Esophagus muscularis mucosa (tissue), 4 donors: ENCODE results near the gene MYO1A. TPM values are rescaled to one million over a fixed set of nuclear protein-coding genes. Genes with fewer than 3 reads are reported as not detected.

Experiments used
- DNase-seq: peaks from one replicate; pipeline ENCODE4 v3.0.0-alpha.2; 2017; ENCODE audit errors: extremely low spot score
- H3K27ac ChIP-seq, 4 donors: fragments of 200-600 bp; sonication (generic); replicated peaks in 1 of 4; 1 replicate in 3 of 4; 2 replicates in 1 of 4; pipeline ENCODE4 v1.5.1; 2016 to 2019; ENCODE audit warnings: mild to moderate bottlenecking in 1 of 4
- H3K27me3 ChIP-seq, 4 donors: fragments of 200-600 bp; sonication (generic); one replicate each; pipeline versions ENCODE4 v1.5.1 to v1.6.0; 2016 to 2019
- H3K36me3 ChIP-seq, 4 donors: fragments of 200-600 bp; sonication (generic); one replicate each; pipeline ENCODE4 v1.5.1; 2016 to 2019
- H3K4me1 ChIP-seq, 4 donors: fragments of 200-600 bp; sonication (generic); one replicate each; pipeline ENCODE4 v1.5.1; 2016 to 2019
- H3K4me3 ChIP-seq, 4 donors: fragments of 200-600 bp; sonication (generic); 1 replicate in 2 of 4; 2 replicates in 2 of 4; pipeline ENCODE4 v1.5.1; 2016 to 2019; ENCODE audit warnings: mild to moderate bottlenecking in 4 of 4, moderate library complexity in 1 of 4
- H3K9me3 ChIP-seq, 4 donors: fragments of 200-600 bp; sonication (generic); 1 replicate in 3 of 4; 2 replicates in 1 of 4; pipeline ENCODE4 v1.5.1; 2016 to 2019
- EP300 ChIP-seq: sonication (generic); formaldehyde crosslinking; IDR thresholded peaks from one replicate; pipeline ENCODE4 v1.6.1; 2017; ENCODE audit warnings: antibody characterized with exemption
- POLR2A ChIP-seq: fragments of 450-650 bp; IDR thresholded peaks from one replicate; pipeline ENCODE4 v1.6.1; 2017; ENCODE audit warnings: antibody characterized with exemption, moderate library complexity, mild to moderate bottlenecking, low read depth
- POLR2AphosphoS5 ChIP-seq, 2 donors: sonication (generic); formaldehyde crosslinking; IDR thresholded peaks; one replicate each; pipeline ENCODE4 v1.6.1; 2017; ENCODE audit warnings: antibody characterized with exemption in 2 of 2
- WGBS: methylation state at CpG from one replicate; pipeline ENCODE4 v1.1.5; 2018; 5-methylcytosine and 5-hydroxymethylcytosine counted together
- intact Hi-C: fragments of 100-400 bp; cut with DNase I; formaldehyde crosslinking; loops from one replicate; pipeline ENCODE4 v1.15.1; 2023
- total RNA-seq, 4 donors: library from RNA; depleted of rRNA; stranded (reverse); fragments of >200 nt; gene quantifications; one replicate each; pipeline versions ENCODE4 v1.1.0 to v1.2.1, GENCODE V29; 2016
- TF ChIP-seq, protein P1 (sequence below), 3 experiments: fragments of 200-600 bp in 2 of 3; fragments of 450-650 bp in 1 of 3; sonication (generic) in 2 of 3; IDR thresholded peaks; one replicate each; pipeline ENCODE4 v1.5.1; 2017 to 2019; ENCODE audit warnings: antibody characterized with exemption in 3 of 3, mild to moderate bottlenecking in 2 of 3, moderate library complexity in 1 of 3

Gene MYO1A
- total RNA-seq, 4 donors from 2014 or later, result 0.06 to 1.1 (median 0.83) TPM

GRCh38 chr12:57046086-57046791 lies 3.7 kb downstream of the MYO1A start:
- intact Hi-C loops, result no loop called here
- no peaks in the 10 kb centered on the region for H3K9me3 ChIP-seq
- H3K27ac ChIP-seq, result no peak overlapping the region
- H3K4me1 ChIP-seq, result no peaks in the 10 kb centered on the region
- TF ChIP-seq POLR2AphosphoS5 (IDR thresholded peaks at IDR 0.05), result no peak
- TF ChIP-seq POLR2A, result no peak
- TF ChIP-seq, protein P1, sequence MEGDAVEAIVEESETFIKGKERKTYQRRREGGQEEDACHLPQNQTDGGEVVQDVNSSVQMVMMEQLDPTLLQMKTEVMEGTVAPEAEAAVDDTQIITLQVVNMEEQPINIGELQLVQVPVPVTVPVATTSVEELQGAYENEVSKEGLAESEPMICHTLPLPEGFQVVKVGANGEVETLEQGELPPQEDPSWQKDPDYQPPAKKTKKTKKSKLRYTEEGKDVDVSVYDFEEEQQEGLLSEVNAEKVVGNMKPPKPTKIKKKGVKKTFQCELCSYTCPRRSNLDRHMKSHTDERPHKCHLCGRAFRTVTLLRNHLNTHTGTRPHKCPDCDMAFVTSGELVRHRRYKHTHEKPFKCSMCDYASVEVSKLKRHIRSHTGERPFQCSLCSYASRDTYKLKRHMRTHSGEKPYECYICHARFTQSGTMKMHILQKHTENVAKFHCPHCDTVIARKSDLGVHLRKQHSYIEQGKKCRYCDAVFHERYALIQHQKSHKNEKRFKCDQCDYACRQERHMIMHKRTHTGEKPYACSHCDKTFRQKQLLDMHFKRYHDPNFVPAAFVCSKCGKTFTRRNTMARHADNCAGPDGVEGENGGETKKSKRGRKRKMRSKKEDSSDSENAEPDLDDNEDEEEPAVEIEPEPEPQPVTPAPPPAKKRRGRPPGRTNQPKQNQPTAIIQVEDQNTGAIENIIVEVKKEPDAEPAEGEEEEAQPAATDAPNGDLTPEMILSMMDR (IDR thresholded peaks at IDR 0.05), result no peak
- no peak for TF ChIP-seq EP300
- H3K36me3 ChIP-seq, result no peaks in the 10 kb centered on the region
- DNase-seq, result no peak
- 74% methylated on average over 6 of the region's 6 CpGs for WGBS
- no peak overlapping the region for H3K4me3 ChIP-seq
- no peaks in the 10 kb centered on the region for H3K27me3 ChIP-seq

DNA sequence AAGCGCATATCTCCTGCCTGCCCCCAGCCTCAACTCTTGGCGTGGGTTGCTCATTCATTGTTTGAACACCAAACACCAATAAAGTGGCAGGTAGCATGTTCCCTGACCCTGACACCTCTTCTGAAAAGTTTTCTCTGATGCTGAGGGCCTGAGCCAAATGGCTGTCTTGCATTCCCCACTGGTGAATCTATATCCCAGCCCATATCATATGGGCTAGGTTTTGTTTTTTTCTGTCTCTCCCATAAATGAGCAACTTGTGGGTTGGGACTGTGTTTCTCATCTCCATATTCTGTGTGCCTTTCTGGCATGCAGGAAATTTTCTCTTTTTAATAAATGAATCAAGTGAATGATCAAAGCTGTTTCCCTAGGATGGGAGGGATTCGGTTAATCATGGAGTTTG lies 5.0 kb downstream of the MYO1A start:
- TF ChIP-seq EP300 (no peak), POLR2AphosphoS5 (IDR thresholded peaks at IDR 0.05) (no peak), POLR2A (no peak)
- TF ChIP-seq, protein P1 (IDR thresholded peaks at IDR 0.05), result no peak
- 88% methylated on average over 3 of the region's 3 CpGs for WGBS
- no peaks in the 10 kb centered on the region for H3K9me3 ChIP-seq
- H3K4me3 ChIP-seq, result no peak overlapping the region
- DNase-seq, result no peak
- intact Hi-C loops, result no loop called here
- H3K27ac ChIP-seq, result no peak overlapping the region
- H3K36me3 ChIP-seq, result no peaks in the 10 kb centered on the region
- no peaks in the 10 kb centered on the region for H3K27me3 ChIP-seq
- no peaks in the 10 kb centered on the region for H3K4me1 ChIP-seq

DNA sequence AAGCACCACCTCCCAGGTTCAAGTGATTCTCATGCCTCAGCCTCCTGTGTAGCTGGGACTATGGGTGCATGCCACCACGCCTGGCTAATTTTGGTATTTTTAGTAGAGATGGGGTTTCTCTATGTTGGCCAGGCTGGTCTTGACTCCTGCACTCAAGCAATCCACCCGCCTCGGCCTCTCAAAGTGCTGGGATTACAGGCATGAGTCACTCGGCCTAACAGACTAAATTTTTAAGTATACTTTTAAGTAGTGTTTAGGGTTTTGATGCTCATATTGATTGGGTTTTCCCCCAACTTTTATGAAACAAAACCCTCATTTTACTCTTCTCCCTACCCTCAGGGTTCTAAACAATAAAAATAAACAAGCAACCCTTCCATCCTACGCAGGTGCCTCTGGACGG lies 5.5 kb downstream of the MYO1A start:
- no peaks in the 10 kb centered on the region for H3K4me1 ChIP-seq
- 92% methylated on average over 6 of the region's 6 CpGs for WGBS
- DNase-seq, result no peak
- H3K4me3 ChIP-seq, result no peak overlapping the region
- intact Hi-C loops, result no loop called here
- no peak overlapping the region for H3K27ac ChIP-seq
- H3K9me3 ChIP-seq, result no peaks in the 10 kb centered on the region
- TF ChIP-seq, protein P1 (IDR thresholded peaks at IDR 0.05), result no peak
- TF ChIP-seq POLR2A, result no peak
- TF ChIP-seq EP300, result no peak
- TF ChIP-seq POLR2AphosphoS5 (IDR thresholded peaks at IDR 0.05), result no peak
- no peaks in the 10 kb centered on the region for H3K36me3 ChIP-seq
- H3K27me3 ChIP-seq, result no peaks in the 10 kb centered on the region

- TF ChIP-seq POLR2A, result no peak
- TF ChIP-seq, protein P1 (IDR thresholded peaks at IDR 0.05), result no peak
- no peak for TF ChIP-seq POLR2AphosphoS5 (IDR thresholded peaks at IDR 0.05)
- TF ChIP-seq EP300, result no peak
- intact Hi-C loops, result no loop called here
- H3K36me3 ChIP-seq, result no peaks in the 10 kb centered on the region
- no peaks in the 10 kb centered on the region for H3K27me3 ChIP-seq
- no peaks in the 10 kb centered on the region for H3K9me3 ChIP-seq
- no peak overlapping the region for H3K27ac ChIP-seq
- H3K4me1 ChIP-seq, result no peaks in the 10 kb centered on the region
- no peak for DNase-seq
- no peak overlapping the region for H3K4me3 ChIP-seq
- 91% methylated on average over 2 of the region's 2 CpGs for WGBS
Measured at GRCh38 chr12:57042695-57043094, 7.2 kb downstream of the MYO1A start.

- no peak for DNase-seq
- no peaks in the 10 kb centered on the region for H3K9me3 ChIP-seq
- no peaks in the 10 kb centered on the region for H3K36me3 ChIP-seq
- TF ChIP-seq, protein P1 (IDR thresholded peaks at IDR 0.05), result no peak
- TF ChIP-seq POLR2A, result no peak
- no peak for TF ChIP-seq EP300
- TF ChIP-seq POLR2AphosphoS5 (IDR thresholded peaks at IDR 0.05), result no peak
- no peak overlapping the region for H3K4me3 ChIP-seq
- intact Hi-C loops, result no loop called here
- H3K27me3 ChIP-seq, result no peaks in the 10 kb centered on the region
- WGBS, result 81% methylated on average over 2 of the region's 2 CpGs
- H3K27ac ChIP-seq, result no peak overlapping the region
- no peaks in the 10 kb centered on the region for H3K4me1 ChIP-seq
Measured at GRCh38 chr12:57040750-57041149, 9.2 kb downstream of the MYO1A start.
